ENCODE data around the gene CAPZB.

The CAPZB gene

DNA sequence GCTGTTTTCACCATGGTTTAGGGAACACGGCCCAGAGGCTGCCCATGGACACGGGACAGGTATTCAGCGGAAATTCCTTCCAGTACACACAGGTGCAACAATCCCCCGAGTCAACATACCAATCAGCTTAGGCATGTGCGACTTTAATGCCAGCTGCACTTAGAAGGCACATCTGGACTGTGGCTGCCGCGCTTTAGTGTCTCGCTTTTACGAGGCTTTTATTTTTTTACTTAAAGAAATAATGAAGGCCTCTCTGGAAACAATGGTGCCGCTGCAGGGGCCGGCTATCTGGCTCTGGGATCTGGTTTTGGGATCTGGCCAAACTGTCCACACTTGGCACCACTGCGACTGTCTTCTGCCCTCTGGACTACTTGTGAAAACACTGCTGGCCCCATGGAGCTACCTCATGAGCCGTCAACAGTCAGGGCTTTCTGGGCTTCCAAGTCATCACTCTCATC lies 117.7 kb downstream of the CAPZB start:
- no peak for DNase-seq (ENCODE audit: low spot score)

- peak; percentile 49 for DNase-seq (ENCODE audit: low spot score)
These were observed 118.5 kb downstream of the CAPZB start for GRCh38 chr1:19366599-19367536.

DNA sequence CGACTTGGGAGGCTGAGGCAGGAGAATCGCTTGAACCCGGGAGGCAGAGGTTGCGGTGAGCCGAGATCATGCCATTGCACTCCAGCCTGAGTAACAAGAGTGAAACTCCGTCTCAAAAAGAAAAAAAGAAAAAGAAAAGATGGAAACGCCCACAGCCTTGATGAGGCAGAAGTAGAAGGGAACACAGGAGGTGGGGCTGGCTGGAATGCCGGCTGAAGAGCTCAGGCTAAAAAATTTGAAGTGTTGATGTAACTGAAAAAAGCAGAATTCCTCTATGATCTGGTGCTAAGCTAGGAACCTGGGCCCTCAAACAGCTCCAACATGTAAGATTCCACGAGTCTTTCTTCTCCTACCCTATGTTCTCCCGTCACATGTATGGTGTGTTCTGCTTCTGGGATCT lies 119.6 kb downstream of the CAPZB start:
- DNase-seq (ENCODE audit: low spot score): no peak

DNA sequence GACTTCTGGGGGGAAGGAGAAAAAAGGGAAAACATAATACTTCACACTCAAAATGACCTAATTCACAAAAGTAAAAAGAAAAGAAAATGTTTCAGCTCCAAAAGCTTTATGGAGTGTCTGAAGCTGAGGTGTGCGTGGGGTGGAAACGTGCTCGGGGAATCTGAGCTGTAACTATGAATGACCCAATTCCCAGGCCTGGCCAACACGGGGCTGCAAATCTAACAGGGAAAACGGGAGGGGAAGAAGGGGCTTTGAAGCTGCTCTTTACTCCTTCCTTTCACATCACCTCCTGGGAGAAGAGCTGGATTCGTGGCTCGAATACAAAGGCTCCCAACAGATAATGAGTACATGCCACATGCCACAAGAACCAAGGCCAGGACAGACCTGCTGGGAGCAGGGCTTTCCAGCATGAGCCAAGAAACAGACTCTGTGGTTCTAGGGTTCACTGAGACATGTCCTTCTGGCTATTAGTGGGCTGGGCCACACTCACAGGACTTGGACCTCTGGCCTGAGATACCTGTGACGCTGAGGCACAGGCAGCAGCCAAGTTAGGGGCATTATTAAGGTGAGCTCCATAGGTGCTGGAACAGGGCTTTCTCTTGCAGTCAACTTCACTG lies 121.7 kb downstream of the CAPZB start:
- no peak for DNase-seq (ENCODE audit: low spot score)

DNA sequence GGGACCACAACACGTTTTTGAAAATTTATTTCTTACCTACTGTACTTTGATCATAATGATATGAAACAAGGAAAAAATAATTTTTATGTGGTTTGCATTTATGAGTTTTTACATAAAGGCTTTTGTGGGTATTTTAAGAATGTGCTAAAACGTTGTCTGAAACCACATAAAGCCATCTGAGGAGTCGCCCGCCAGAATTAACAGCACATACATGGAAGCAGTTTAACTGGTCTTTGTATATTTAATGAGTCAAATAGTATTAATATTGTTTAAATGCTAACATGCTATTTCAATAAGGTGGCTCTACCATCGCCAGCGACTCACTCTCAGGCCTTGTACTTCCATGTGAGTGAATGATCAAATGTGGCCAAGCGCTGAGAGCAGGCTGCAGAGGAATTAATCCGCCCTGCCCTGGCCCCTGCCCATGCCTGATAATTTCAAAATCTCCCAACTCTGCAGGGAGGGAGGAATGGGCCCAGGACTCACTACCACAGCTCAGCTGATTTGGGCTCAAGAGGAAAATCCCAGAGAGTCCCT lies 123.7 kb downstream of the CAPZB start:
- DNase-seq (ENCODE audit: low spot score): no peak

- DNase-seq (ENCODE audit: low spot score): no peak
These were observed 124.3 kb downstream of the CAPZB start for GRCh38 chr1:19360843-19361610.

- DNase-seq (ENCODE audit: low spot score): no peak
These were observed 124.9 kb downstream of the CAPZB start for GRCh38 chr1:19360432-19360831.

- DNase-seq (ENCODE audit: low spot score): no peak
These were observed 125.3 kb downstream of the CAPZB start for GRCh38 chr1:19360016-19360415.

- DNase-seq (ENCODE audit: low spot score): no peak
These were observed 126.0 kb downstream of the CAPZB start for GRCh38 chr1:19359357-19359756.

DNA sequence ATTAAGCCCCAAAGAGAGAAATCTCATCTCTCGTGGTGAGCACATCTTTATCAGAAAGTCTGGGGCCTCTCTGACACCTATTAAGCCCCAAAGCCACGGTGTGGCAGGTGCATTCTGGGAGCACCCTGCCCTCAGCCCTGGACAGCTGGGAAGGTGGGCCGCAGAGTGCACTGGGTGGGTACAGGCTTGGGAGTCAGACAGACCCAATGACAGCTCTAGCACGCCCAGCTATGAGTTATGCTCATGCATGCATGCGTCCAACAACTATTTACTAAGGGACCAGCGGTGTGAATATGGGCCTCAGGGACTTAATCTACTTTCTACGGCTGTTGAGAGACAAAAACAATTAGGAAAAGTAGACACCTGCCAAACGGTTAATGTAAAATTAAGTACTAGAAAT lies 126.6 kb downstream of the CAPZB start:
- DNase-seq (ENCODE audit: low spot score): no peak

GRCh38 chr1:19357299-19357986 lies 127.9 kb downstream of the CAPZB start:
- no peak for DNase-seq (ENCODE audit: low spot score)

DNA sequence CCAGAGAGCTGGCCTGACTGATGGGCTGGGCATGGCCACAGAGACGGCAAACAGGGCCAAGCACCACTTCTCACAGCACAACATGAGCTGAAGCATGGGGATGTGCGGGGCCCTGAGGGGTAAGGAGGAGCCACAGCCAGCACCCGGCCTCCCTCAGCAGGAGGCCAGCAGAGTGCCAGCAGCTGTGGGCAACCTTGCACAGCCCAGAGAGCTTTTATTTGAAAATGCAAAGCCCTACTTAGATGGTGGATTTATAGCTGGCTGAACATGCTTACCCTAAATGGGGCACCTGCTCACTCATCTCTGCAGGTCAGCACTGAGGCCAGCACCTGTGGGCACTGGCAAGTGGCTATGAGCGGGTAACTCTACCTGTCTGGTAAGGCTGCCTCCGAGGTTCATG lies 129.1 kb downstream of the CAPZB start:
- DNase-seq (ENCODE audit: low spot score): no peak

DNA sequence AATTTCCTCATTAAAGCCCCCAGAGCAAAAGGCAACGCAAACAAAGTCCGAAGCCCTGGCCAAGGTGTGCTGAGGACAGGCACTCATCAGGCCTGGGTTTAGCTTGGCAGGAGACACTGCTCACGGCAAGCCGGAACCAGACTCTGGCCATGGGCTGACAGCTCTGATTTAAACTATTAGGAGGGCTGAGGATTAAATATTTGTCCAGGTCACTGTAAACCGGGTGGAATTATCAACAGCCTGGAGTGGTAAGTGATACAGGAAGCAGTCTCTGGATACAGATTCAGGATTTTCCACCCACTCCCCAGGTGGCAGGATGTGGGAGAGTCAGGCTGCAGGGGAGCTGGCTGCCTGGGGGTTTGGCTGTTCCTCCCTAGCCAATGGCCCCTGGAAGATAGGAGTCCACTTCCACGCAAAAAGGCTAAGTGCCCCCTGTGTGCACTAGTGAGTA lies 130.8 kb downstream of the CAPZB start:
- no peak for DNase-seq (ENCODE audit: low spot score)

DNA sequence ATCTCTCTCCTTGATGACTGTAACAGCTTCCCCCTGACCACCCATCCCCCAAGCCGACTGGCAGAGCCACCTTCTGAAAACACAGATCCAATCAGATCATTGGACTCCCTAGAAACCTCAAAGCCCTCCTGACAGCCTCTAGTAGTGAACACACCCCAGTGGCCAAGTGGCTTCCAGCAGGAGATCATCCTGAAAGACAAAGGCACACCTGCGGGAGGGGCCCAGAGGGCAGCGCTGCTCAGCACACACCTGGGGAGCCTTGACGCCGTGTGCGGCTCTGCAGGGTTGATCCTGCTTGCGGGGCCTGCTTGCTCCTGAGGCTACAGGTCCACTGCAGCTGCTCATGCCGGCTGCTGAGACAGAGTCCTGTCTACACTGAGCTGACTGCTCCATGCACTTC lies 131.7 kb downstream of the CAPZB start:
- no peak for DNase-seq (ENCODE audit: low spot score)

DNA sequence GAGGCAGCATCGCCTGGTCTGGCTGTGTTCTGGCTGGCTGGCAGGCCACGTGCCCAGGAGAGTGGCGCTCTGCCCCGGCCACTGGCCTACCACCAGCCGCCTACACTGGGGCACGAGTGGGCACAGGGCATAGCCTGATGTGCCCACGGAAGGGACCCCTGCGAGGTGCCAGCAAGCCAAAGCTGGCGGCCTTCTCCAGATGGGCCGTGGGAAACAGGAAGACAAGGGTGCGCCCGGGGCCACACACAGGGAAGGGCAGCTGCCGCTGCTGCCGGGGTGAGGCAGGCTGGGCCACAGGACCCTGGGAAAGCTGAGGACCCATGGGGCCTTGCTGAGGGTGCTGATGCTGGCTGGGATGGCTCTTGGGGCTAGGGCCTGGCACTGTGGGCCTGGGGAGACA lies 132.5 kb downstream of the CAPZB start:
- DNase-seq (ENCODE audit: low spot score): no peak

DNA sequence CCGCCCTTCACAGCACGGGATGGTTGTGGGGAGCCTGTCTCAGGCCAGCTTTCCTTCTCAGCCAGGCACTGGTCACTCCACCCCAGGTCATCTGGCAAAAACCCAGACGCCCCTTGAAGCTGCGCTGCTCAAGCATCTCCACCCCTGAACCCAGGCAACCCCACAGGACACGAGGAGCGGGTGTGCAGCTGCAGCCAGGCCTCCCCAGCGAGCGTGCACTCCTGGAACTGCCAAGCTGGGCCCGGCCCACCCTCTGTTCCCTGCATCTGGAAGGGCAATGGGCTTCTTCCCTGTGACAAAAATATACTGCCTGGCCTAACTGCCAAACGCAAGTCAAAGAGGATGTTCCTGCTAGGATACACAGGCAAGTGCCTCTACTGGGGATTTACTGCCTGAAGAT lies 133.5 kb downstream of the CAPZB start:
- no peak for DNase-seq (ENCODE audit: low spot score)

DNA sequence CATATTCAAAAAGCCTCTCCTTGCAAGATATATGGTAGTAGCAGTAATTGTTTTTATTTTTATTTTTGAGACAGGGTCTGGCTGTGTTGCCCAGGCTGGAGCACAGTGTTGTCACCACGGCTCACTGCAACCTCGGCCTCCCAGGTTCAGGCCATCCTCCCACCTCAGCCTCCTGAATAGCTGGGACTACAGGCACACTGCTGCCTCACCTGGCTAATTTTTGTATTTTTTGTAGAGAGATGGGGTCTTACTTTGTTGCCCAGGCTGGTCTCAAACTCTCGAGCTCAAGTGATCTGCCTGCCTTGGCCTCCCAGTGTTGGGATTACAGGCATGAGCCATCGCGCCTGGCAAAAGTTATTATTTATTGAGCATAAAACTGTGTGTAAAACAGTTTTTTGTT lies 134.8 kb downstream of the CAPZB start:
- DNase-seq (ENCODE audit: low spot score): no peak

- DNase-seq (ENCODE audit: low spot score): no peak
These were observed 135.3 kb downstream of the CAPZB start for GRCh38 chr1:19349999-19350398.

DNA sequence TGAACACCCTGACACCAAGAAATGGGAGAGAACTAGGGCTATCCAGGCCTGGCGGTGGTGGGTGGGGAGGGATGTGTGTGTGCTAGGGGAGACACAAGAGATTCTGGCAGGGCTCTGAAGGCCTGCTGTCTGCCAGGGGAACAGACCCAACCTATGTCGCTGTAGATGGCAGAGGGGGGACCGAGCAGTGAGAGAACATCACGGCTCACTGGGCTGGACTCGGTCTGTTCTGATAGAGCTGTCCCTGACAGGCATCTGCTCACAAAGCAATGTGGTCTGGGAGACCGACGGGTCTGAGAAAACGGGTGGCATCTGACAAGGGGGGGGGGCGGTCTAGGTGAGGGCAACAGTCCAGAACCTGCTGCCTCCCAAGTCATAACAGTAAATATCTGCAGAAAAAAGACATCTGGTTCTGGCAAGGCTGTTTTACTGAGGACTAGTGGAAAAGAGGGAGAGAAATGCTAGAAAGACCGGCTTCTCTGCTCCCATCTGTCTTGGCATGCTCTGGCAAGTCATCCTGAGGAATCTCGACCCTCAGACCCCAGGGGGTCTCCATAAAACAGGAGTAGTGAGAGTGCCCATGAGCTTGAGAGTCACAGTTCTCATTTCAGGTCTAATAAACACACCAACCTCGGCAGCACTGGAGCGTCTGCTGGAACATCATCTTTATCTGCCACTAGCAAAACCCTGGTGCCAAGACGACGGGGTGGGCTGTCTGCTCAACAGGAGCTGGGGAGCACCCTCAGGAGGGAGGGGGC lies 136.7 kb downstream of the CAPZB start:
- no peak for DNase-seq (ENCODE audit: low spot score)

DNA sequence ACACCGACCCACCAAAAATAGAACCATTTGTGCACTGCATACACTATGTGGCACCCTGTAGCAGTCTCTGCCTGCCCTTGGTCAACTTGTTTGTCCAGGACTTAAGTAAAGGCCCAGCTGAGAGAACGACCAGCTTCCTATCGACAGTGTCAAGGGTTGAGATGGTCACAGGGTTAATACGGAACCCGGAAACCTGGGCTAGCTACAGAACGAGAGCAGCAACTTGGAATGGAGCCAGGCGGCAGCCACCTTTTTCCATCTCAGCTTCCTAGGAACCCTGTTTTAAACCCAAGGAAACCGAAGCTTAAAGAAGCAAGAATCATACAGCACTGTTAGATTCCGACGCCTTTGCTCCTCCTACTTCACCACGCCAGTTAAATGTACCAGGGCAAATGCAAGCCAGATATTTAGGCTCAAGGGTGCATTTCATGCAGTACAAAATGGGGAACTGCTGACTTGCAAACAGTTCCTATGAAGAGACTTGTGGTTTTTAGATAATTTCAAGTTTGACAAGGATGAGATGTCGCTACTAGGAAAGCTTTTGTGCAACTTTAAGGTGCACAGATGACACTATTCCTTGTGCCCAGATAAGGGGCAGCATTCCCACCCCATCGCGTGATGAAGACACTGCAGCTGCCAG lies 137.7 kb downstream of the CAPZB start:
- DNase-seq (ENCODE audit: low spot score): no peak
